ENCODE data around the gene TMPRSS12. TPM values are rescaled to one million over a fixed set of nuclear protein-coding genes. Genes with fewer than 3 reads are reported as not detected.

TMPRSS12 gene
- total RNA-seq, 1 experiment from 2014 or later, result not detected

GRCh38 chr12:50914872-50915484 lies 72.3 kb downstream of the TMPRSS12 start:
- Histone ChIP-seq H3K27ac (ENCODE audit: low read length) (no peak overlapping the region), H3K4me1 (ENCODE audit: low read length) (no peaks in the 10 kb centered on the region), H4K20me1 (ENCODE audit: insufficient read depth, low read depth, low read length) (no peaks in the 10 kb centered on the region), H3K9ac (ENCODE audit: low read length) (no peak overlapping the region), H3K4me3 (ENCODE audit: low read length) (no peak overlapping the region), H3K36me3 (ENCODE audit: insufficient read depth, low read length) (no peaks in the 10 kb centered on the region), H3K79me2 (ENCODE audit: low read length) (no peaks in the 10 kb centered on the region), H3K9me2 (replicated peaks; ENCODE audit: insufficient read depth, low read length) (no peaks in the 10 kb centered on the region), H2AFZ (ENCODE audit: low read length) (no peak overlapping the region), H3K27me3 (ENCODE audit: low read length) (no peaks in the 10 kb centered on the region), H3K4me2 (ENCODE audit: low read depth, low read length, poor library complexity, severe bottlenecking) (no peak overlapping the region), H3K9me3 (ENCODE audit: low read length) (peaks cover 16% of the 10 kb centered on the region)
- DNase-seq, result no peak

- H3K27ac ChIP-seq (ENCODE audit: low read length), result no peak overlapping the region
- DNase-seq, result no peak
- no peak overlapping the region for H3K9ac ChIP-seq (ENCODE audit: low read length)
- H3K9me2 ChIP-seq (replicated peaks; ENCODE audit: insufficient read depth, low read length), result no peaks in the 10 kb centered on the region
- peaks cover 16% of the 10 kb centered on the region for H3K9me3 ChIP-seq (ENCODE audit: low read length)
- no peaks in the 10 kb centered on the region for H3K27me3 ChIP-seq (ENCODE audit: low read length)
- no peak overlapping the region for H2AFZ ChIP-seq (ENCODE audit: low read length)
- no peak overlapping the region for H3K4me2 ChIP-seq (ENCODE audit: low read depth, low read length, poor library complexity, severe bottlenecking)
- no peaks in the 10 kb centered on the region for H3K79me2 ChIP-seq (ENCODE audit: low read length)
- H3K4me1 ChIP-seq (ENCODE audit: low read length), result peaks cover 10% of the 10 kb centered on the region
- no peaks in the 10 kb centered on the region for H3K36me3 ChIP-seq (ENCODE audit: insufficient read depth, low read length)
- no peaks in the 10 kb centered on the region for H4K20me1 ChIP-seq (ENCODE audit: insufficient read depth, low read depth, low read length)
- H3K4me3 ChIP-seq (ENCODE audit: low read length), result no peak overlapping the region
These were observed 73.6 kb downstream of the TMPRSS12 start for GRCh38 chr12:50916292-50916691.

DNA sequence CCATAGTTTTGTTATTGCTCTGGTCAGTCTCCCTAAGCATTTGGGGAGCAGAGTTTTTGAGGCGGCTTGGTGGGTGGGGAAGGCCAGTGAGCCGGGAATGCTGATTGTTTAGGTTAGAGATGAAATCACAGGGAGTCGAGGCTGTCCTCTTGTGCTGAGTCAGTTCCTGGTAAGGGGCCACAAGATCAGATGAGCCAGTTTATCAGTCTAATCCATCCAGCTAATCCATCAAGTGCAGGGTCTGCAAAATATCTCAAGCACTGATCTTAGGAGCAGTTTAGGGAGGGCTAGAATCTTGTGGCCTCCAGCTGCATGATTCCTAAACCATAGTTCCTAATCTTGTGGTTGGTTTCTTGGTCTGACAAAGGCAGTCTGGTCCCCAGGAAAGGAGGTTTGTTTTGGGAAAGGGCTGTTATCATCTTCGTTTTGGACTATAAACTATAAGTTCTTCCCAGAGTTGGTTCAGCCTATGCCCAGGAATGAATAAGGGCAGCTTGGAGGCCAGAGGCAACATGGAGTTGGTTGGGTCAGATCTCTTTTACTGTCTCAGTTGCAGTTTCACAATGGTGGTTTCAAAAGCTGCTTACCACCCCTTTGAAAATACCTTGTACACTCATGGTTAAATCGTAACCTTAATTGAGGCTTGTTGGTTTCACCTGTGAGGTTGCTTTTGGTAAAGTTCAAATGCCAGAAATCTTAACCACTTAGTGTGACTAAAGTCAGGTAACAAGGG lies 76.0 kb downstream of the TMPRSS12 start:
- H3K27me3 ChIP-seq (ENCODE audit: low read length), result no peaks in the 10 kb centered on the region
- no peak overlapping the region for H3K9ac ChIP-seq (ENCODE audit: low read length)
- no peak overlapping the region for H2AFZ ChIP-seq (ENCODE audit: low read length)
- peaks cover 34% of the 10 kb centered on the region for H3K4me1 ChIP-seq (ENCODE audit: low read length)
- no peak for DNase-seq
- H3K36me3 ChIP-seq (ENCODE audit: insufficient read depth, low read length), result no peaks in the 10 kb centered on the region
- H3K27ac ChIP-seq (ENCODE audit: low read length), result no peak overlapping the region
- H3K79me2 ChIP-seq (ENCODE audit: low read length), result no peaks in the 10 kb centered on the region
- peaks cover 16% of the 10 kb centered on the region for H3K9me3 ChIP-seq (ENCODE audit: low read length)
- H4K20me1 ChIP-seq (ENCODE audit: insufficient read depth, low read depth, low read length), result no peaks in the 10 kb centered on the region
- no peaks in the 10 kb centered on the region for H3K9me2 ChIP-seq (replicated peaks; ENCODE audit: insufficient read depth, low read length)
- no peak overlapping the region for H3K4me3 ChIP-seq (ENCODE audit: low read length)
- H3K4me2 ChIP-seq (ENCODE audit: low read depth, low read length, poor library complexity, severe bottlenecking), result no peak overlapping the region

GRCh38 chr12:50922820-50923219 lies 80.1 kb downstream of the TMPRSS12 start:
- peak overlapping the region; percentile 97 for H3K4me2 ChIP-seq (ENCODE audit: low read depth, low read length, poor library complexity, severe bottlenecking)
- peak overlapping the region; percentile 54 for H3K9ac ChIP-seq (ENCODE audit: low read length)
- H3K27ac ChIP-seq (ENCODE audit: low read length), result peak overlapping the region; percentile 99
- no peaks in the 10 kb centered on the region for H3K27me3 ChIP-seq (ENCODE audit: low read length)
- H4K20me1 ChIP-seq (ENCODE audit: insufficient read depth, low read depth, low read length), result no peaks in the 10 kb centered on the region
- peaks cover 33% of the 10 kb centered on the region for H3K79me2 ChIP-seq (ENCODE audit: low read length)
- no peaks in the 10 kb centered on the region for H3K9me2 ChIP-seq (replicated peaks; ENCODE audit: insufficient read depth, low read length)
- H2AFZ ChIP-seq (ENCODE audit: low read length), result peak overlapping the region; percentile 83
- no peak for DNase-seq
- H3K4me3 ChIP-seq (ENCODE audit: low read length), result peak overlapping the region; percentile 52; the same call in 1 of the 2 replicates
- H3K9me3 ChIP-seq (ENCODE audit: low read length), result no peaks in the 10 kb centered on the region
- H3K4me1 ChIP-seq (ENCODE audit: low read length), result peaks cover 57% of the 10 kb centered on the region
- H3K36me3 ChIP-seq (ENCODE audit: insufficient read depth, low read length), result peaks cover 4% of the 10 kb centered on the region; the same call in 1 of the 2 replicates

GRCh38 chr12:50923361-50924130 lies 80.8 kb downstream of the TMPRSS12 start:
- Histone ChIP-seq H2AFZ (ENCODE audit: low read length) (0 out of 2 replicates have a peak overlapping the region, but pooled peaks have one; percentile 4), H3K4me1 (ENCODE audit: low read length) (peaks cover 65% of the 10 kb centered on the region), H3K36me3 (ENCODE audit: insufficient read depth, low read length) (peaks cover 4% of the 10 kb centered on the region; the same call in 1 of the 2 replicates), H3K9ac (ENCODE audit: low read length) (peak overlapping the region; percentile 74), H3K9me3 (ENCODE audit: low read length) (no peaks in the 10 kb centered on the region), H4K20me1 (ENCODE audit: insufficient read depth, low read depth, low read length) (no peaks in the 10 kb centered on the region), H3K79me2 (ENCODE audit: low read length) (peaks cover 40% of the 10 kb centered on the region), H3K9me2 (replicated peaks; ENCODE audit: insufficient read depth, low read length) (no peaks in the 10 kb centered on the region), H3K4me2 (ENCODE audit: low read depth, low read length, poor library complexity, severe bottlenecking) (peak overlapping the region; percentile 97), H3K4me3 (ENCODE audit: low read length) (peak overlapping the region; percentile 52), H3K27ac (ENCODE audit: low read length) (peak overlapping the region; percentile 99), H3K27me3 (ENCODE audit: low read length) (no peaks in the 10 kb centered on the region)
- DNase-seq, result peak; percentile 80

GRCh38 chr12:50924131-50924438 lies 81.4 kb downstream of the TMPRSS12 start:
- Histone ChIP-seq H2AFZ (ENCODE audit: low read length) (no peak overlapping the region), H3K27me3 (ENCODE audit: low read length) (no peaks in the 10 kb centered on the region), H3K9me3 (ENCODE audit: low read length) (no peaks in the 10 kb centered on the region), H3K4me3 (ENCODE audit: low read length) (peak overlapping the region; percentile 52), H3K79me2 (ENCODE audit: low read length) (peaks cover 45% of the 10 kb centered on the region), H3K9ac (ENCODE audit: low read length) (peak overlapping the region; percentile 74), H3K36me3 (ENCODE audit: insufficient read depth, low read length) (peaks cover 4% of the 10 kb centered on the region; the same call in 1 of the 2 replicates), H3K27ac (ENCODE audit: low read length) (peak overlapping the region; percentile 99), H3K9me2 (replicated peaks; ENCODE audit: insufficient read depth, low read length) (no peaks in the 10 kb centered on the region), H3K4me2 (ENCODE audit: low read depth, low read length, poor library complexity, severe bottlenecking) (peak overlapping the region; percentile 97), H3K4me1 (ENCODE audit: low read length) (peaks cover 70% of the 10 kb centered on the region), H4K20me1 (ENCODE audit: insufficient read depth, low read depth, low read length) (no peaks in the 10 kb centered on the region)
- no peak for DNase-seq

- peaks cover 76% of the 10 kb centered on the region for H3K4me1 ChIP-seq (ENCODE audit: low read length)
- peak overlapping the region; percentile 93 for H3K4me3 ChIP-seq (ENCODE audit: low read length)
- H3K27me3 ChIP-seq (ENCODE audit: low read length), result no peaks in the 10 kb centered on the region
- peak overlapping the region; percentile 97 for H3K4me2 ChIP-seq (ENCODE audit: low read depth, low read length, poor library complexity, severe bottlenecking)
- no peaks in the 10 kb centered on the region for H3K9me3 ChIP-seq (ENCODE audit: low read length)
- peaks cover 51% of the 10 kb centered on the region for H3K79me2 ChIP-seq (ENCODE audit: low read length)
- H3K9me2 ChIP-seq (replicated peaks; ENCODE audit: insufficient read depth, low read length), result no peaks in the 10 kb centered on the region
- H3K36me3 ChIP-seq (ENCODE audit: insufficient read depth, low read length), result peaks cover 7% of the 10 kb centered on the region; the same call in 1 of the 2 replicates
- DNase-seq, result peak; percentile 98
- H2AFZ ChIP-seq (ENCODE audit: low read length), result no peak overlapping the region
- H3K9ac ChIP-seq (ENCODE audit: low read length), result peak overlapping the region; percentile 93
- H3K27ac ChIP-seq (ENCODE audit: low read length), result peak overlapping the region; percentile 99
- H4K20me1 ChIP-seq (ENCODE audit: insufficient read depth, low read depth, low read length), result no peaks in the 10 kb centered on the region
These were observed 82.0 kb downstream of the TMPRSS12 start for GRCh38 chr12:50924439-50925341.

Measured in Karpas-422 (cell line).